Measurements from ENCODE around the gene IL16.

Gene IL16

DNA sequence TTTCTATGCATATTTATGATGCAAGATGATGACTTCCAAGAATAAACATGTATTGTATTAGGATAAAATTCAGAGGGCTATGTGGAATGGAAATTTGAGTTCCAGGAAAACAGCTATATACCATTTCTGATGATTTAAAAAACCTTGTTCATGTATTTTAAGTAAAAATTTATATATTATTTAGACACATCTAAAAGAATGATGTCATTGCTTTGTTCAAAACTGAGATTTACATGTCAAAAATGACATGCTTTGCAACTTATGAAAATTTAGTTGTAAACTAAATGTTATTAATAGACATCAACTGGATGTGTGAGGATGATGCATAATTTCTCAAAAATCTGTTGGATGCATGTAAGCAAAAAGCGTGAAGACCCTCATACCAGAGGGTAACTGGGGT lies 125.0 kb downstream of the IL16 start:
- no peak for DNase-seq

DNA sequence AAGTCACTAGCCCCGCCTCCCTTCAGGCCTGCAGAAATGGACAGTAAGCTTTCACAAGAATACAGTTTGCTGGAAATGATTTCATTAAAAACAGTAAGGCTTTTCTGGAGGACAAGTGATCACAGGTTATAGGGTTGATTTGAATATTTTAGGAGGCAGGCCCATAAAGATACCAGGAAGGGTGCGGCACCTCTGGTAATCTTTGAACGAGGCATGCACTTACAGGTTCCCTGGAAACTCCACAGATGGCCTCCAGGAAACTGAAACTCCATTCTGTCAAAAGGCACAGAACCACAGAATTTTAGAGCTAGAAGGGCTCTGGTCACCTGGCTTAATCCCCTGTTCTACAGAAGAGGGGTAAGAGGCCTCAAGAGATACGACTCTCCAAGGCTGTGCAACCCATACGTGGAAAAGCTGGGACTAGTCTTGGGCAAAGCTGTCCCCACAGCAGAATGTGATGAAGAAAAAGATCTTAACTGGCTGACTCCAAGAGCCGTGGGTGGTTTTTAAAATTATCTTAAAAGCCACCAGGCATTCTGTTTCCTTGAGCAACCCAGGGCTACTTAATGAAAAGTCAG lies 126.1 kb downstream of the IL16 start:
- DNase-seq, result no peak

DNA sequence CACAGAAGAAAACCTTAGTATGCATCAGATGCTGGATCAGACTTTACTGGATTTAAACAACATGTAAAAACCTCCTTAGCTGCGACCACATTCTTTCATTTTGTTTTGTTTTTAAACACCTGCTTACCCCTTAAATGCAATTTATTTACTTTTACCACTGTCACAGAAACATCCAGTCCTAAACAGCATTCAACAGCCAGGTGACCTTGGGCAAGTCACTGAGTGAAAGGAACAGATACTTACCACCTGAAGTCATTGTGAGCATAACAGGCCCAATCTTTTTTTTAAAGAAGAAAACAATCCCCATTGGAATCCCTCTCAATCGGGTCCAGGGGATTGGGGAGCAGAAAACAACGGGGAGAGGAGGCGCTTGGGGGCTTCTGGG lies 126.9 kb downstream of the IL16 start:
- no peak for DNase-seq

DNA sequence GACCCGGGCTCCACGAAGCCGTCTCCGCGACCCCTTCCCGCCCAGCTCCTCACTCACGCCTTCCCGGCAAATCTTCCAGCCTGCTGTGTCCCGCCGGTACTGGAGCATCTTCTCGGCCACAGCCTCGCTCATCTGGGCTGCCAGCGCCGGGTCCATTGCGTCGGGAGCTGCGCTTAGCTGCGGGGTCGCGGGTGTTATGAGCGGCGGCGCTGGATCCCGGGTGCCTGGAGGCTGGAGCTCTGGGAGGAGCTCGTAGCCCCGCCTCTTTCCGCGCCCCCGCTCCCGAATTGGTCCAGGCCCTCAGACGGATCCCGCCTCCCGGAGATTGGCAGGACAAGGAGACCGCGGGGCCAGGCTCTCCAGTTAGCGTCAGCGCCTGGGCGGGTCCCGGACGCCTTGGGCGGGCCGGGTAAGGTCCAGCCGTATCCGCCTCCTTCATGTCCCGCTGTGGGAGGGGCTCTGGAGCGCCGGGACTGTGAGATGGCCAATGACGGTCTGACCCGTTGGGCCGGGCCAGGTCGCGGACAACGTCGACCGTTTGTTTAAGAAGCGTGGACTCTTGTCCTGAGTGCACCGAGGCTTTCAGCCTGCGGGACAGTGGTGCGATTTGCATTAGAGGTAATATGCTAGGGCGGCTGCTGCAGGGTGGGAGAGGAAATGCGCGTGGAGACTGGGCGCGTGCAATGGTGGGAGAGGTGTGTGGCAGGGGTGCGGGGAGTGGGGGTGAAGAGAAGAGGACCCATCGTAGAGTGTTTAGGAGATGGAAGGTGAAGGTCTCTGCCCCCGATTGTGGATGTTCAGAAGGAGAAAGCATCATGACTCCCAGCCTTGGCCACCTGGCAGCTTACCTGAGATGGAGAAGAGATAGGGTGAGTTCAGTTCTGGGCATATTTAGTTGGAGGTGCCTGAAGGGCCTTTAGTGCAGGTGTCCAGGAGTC lies 127.5 kb downstream of the IL16 start, which contains the start of gene STARD5:
TSS of gene STARD5 (minus strand) at position 198 of the 938 bp plus-strand sequence. CDS start at position 156, 42 bp downstream.
- peak; percentile 99 for DNase-seq

DNA sequence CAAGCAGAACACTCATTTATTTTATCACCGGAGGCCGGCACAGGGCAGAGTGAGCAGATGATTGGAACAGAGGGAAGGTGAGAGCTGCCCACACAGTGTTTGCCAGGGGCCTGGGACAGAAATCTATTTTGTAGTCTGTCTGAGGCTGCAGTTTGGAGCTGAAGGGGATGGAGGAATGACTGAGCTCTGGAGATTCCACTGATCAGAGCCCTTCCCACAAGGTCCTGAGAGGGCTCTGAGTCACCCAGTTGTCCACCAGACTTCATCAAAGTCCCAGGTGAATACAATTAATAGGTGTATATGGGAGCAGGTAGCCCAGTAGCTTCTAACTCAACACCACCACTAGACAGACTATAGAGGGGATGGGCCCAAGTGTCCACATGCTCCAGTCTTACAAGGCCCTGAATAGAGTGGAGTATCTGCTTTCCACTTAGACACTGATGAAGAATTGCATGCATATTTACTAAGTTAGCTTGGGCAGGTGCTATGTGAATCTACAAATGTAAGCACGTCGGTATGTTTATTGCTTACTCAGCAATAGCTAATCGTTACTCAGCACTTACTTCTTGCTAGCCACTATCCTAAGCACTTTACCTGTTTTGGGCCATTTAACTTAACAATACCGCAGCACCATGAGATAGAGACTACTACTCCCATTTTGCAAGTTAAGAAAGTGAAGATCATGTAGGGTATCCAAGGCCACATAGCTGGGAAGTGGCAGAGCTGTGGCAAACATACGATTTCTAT lies 130.0 kb downstream of the IL16 start:
- no peak for DNase-seq

DNA sequence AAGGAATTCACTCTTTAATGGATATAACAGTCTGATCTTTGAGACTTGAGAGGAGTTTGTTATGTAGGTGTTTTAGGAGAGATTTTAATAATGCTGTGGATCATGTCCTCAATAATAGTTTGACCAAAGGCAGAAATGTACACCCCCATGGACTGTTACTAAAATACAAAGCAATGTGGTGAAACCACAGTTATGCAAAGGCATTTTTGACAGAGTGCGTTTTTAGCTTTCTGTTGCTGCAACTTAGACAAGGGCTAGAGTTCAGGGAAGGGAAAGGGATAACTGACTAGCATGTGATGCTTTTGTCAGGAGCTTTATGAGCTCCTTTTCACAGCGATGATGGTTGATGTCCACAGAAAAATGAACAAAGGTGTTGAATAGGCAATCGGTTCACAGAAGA lies 130.8 kb downstream of the IL16 start:
- DNase-seq, result peak; percentile 93

DNA sequence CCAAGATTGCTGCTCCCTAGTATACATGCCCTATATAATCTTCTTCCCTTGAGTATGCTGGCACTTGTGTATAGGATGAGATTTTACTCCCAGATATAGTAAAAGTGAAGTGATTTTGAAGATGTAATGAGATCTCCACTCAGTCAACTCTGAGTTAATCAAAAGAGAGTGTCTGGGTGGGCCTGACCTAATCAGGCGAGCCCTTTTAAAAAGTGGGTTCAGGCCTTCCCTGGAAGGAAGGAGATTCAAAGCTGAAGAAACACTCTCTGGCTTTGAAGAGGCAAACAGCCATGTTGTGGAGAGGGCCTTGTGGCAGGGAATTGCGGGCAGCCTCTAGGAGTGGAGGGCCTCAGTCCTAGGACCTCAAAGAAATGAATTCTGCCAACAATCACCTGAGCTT lies 132.8 kb downstream of the IL16 start:
- no peak for DNase-seq

DNA sequence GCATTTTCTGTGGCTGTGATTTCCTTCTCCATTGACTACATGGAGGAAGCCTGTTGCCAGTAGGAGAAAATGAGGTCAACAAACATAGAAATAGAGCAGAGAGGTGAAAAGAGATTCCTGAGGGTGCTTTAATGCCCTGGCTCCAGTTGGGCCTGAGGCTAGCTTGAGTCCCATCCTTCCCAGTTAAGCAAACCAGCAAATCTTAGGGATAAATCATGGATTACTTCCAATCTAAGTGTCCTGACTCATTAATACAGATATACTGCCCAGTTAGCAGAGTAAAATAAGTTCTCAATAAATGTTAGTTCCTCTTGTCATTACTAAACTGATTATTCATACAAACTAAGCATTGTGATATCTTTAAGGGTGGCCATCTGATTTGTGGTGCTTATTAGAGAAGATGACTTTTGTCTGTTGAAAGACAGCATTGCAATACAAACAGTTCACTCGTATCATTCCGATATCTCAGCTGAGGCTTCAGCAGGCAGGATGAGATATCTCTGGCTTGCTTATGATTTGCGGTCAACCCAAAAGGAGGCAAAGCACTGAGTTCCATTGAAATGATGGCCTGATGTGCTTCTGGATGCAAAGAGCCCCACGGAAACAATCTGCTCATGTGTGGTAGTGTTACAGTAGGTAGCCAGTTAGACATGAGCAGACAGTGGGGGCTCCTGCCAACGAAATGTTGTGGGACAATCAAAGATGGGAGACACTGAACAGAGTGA lies 133.8 kb downstream of the IL16 start:
- DNase-seq, result no peak

DNA sequence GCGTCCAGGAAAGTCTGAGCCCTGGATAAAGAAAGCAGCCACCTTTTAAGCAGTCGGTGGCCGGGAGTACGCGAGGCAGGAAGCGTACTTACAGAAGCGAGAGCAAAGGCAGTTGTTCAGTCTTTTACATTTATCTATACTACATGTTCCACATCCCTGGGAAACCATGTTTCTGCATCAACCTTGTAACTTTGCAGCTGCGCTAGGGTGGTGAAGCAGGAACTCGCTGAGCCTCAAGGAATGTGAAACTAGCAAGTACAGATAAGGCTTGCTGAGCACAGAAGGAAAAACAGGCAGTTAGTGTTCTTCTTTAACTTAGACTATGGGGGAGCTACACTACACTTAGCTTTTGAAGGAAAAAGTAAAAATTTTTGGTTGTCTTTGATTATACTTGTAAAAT lies 134.5 kb downstream of the IL16 start:
- peak; percentile 70 for DNase-seq

DNA sequence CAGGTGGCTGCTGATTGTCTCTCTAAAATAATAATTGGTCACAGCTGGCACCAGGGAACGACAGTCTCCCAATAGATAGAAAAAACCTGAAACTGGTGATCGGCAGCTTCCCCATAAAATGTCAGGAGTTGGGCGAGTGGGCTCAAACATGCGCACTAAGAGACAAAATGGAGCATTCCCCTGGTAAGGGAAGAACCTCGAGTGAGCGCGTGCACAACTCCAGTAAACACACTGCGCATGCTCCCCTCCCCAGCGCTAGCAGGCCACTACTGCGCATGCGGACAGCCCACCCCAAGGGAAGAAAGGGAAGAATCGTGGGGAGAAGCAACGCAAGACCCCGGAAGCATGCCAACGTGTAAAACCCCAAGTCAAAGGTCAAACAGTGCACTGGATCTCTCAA lies 134.9 kb downstream of the IL16 start:
- DNase-seq, result no peak

DNA sequence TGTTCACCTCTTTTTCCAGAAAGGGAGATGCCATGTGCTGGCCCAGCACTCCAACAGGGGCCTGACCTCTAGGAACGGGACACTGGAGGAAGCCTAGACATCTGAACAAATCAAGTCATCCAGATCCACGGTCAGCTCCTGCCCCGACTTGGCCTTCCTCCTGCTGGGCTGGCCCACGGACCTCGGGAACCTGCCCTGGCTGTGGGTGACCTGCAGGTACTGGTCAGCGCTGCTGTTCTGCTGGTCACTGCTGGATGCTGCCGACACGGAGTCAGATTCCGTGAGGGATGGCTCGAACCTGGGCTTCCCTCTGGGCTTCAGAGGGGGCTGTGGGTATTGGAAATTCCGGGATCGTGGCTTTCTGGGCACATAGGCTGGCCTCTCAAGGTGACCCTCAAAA lies 135.6 kb downstream of the IL16 start:
- no peak for DNase-seq

DNA sequence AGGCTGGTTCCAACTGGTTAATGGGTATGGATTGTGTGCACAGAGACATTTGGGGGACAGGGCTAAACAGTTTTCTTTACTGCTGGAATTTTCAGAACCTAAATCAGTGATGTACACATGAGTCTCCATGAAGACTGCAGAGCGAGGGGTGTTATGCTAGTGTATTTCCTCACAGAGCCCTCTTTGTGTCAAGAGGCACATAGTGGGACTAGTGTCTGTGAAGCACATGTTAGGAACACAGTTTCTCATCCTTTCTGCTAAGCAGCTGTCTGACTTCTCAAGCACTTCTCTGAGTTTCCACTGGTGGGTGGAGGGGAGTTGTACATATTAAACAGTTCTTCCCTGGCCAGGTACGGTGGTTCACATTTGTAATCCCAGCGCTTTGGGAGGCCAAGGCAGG lies 136.7 kb downstream of the IL16 start:
- no peak for DNase-seq

DNA sequence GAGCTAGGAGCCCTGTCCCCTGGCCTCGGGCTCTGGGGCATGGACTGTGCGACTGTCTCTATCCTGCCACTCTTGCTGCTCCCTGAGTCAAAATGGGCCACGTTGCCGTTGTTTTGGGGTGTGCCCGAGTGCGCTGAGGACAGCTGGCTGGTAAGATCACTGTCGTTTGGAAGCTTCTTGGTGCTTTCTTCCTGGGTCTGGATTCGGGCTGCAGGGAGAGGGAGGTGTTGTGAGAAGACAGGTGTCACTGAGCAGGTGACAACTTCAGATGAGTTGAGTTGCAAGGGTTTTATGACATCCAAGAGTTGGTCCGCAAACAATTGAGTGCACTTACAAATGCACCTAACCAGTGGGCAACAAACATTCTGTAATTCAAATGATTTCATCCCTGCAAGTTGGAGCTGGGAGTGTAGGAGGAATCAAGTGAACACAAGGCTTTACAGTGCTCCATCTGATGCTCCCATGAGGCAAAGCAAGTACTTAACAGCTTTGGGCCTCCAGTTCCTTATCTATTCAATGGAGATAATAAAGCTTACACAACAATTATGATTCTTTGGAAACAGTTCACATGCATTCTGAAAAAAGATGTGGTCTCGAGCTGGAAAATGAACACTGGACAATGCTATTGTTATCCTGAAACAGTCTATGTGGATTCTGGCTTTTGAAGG lies 138.2 kb downstream of the IL16 start:
- DNase-seq, result peak; percentile 81

DNA sequence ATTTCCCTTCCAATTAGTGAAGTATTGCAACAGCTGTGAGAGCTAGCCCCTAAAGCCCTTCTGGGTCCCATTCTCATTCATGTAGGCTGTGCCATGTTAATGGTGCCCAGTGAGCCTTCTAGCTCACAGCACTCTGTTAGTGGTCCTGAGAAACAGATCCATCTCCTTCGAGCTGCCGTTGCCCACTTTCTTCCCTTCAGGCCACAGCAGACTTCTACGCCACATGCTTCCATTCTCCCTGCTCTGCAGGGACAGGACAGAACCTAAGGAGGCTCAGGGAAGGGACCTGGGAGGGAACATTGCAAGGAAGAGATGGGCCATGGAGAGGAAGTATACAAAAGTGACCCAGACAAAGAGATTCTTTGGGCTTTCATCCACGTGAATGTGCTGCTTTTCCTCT lies 139.0 kb downstream of the IL16 start:
- no peak for DNase-seq

DNA sequence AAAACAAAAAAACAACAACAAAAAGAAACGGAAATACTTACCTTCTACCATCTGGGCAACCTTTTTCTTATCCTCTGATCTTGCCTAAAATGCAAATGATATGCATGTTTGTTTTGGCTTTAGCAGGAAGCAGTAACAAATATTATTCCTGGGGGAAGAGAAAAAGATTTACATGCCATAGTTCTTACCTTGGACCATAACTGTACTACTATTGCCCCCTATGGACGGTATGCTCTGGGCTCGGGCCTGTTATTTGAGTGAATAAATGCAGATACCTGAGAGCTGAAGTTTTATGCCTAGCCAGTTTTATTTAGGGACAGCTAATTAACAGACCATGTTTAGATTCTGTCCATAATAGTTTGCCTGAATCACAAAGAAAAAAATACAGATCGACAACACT lies 139.9 kb downstream of the IL16 start:
- DNase-seq, result peak; percentile 55

DNA sequence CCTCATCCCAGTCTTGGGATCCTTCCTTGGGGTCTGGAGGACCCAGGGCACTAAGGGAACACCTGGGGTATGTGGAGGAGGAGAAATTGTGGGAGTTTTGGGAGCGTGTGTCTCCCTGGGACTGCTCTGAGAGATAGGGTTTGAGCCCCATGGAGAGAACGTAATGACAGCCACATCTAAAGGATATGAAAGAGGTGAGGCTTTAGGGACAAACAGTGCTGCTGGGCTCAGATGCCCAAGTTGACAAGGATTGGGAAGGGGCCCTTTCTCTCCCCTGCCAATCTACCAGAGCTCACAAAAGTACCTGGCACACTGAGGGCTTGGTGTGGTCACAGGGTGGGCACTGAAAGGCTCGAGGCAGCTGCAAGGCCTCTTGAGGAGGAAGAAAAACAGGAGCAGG lies 140.6 kb downstream of the IL16 start:
- DNase-seq, result no peak

DNA sequence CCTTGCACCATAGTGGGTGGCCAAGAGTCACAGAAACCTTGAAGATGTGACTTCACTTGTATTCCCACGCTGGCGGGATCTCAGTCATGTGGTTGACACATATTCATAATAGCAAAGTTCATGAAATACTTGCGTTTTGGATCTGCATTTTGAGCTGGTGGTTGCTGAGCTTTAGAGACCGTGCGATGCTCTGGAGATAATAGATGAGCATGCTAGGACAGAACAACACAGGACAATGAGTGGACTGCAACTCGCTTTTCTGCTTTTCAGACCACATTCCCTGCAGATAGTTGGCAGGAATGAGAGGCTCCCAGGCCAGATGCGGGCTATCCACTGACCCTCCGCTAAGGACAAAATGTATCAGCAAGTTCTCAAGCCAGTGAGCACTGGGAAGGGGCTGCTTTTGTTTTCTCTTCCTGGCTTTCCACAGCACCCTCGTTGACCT lies 141.1 kb downstream of the IL16 start:
- DNase-seq, result no peak

DNA sequence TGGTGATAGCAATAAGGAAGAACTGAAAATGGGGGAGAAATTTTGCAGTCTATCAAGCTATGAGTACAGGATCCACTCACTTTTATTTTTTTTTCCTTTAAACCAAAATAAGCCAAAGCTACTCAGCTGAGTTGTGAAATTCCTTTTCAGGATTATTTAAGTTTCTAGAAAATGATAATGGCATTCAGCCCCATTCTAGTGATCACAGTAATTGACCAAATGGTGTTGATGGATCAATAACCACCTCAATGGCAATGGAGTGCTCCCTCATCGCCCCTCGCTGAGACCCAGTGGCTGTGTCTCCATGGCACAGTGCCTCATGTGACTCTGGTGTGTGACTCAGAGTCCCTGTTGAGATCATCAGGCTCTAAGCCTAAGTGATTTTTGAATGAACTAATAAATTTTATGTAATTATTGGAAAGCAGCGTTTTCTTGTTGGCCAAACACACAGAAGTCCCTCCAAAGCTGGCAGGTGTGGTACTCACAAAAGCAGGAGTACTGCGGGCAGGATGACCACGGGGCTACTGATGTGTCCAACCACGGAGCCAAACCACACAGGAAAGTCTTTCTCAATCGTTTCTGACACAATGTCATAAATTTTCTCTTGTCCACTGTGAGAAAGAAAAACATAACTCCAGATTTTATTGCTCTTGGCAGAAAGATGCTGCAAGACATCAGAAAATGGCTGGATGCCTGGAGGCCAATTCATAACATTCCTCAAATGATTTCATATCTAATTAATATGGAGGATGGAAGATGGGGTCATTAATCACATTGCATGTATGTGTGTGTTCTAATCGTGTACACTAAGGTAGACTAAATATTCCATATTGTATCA lies 141.7 kb downstream of the IL16 start:
- peak; percentile 98 for DNase-seq

DNA sequence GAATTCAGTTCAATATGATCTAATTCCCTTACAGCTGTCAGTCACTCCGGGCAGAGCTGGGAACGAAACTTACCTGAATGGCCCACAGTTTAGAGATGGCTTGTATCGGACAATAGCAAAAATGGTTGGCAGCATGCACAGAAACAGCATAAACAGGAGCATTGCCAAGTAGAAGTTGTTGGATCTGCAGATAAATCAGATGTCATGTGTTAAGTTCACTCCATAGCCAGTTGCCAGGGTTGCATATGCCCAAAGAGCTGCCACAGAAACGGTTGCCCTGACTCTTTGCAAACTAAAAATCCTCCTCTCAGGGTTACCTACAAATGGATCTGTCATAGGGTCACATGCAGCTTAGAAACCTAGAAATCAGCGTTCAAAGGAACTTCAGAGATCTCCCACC lies 142.6 kb downstream of the IL16 start:
- DNase-seq, result no peak

DNA sequence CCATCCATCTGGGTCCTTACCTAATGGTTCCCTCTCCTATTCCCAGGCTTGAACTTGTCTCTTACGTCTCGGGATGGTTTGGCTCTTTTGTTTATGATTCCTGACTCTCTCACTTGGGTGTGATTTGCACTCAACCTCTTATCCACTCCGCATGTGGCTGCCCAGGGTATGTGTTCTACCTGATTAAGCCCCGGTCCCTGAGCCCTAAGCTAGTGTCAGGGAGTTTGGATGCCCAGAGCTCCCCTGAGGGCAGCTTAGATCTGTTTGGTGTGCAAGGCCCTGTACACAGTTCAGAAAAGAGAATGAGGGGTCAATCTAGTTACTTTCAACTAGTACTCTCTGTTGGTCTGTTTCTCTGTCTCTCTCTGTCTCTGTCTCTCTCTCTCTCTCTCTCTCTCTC lies 143.2 kb downstream of the IL16 start:
- DNase-seq, result no peak

DNA sequence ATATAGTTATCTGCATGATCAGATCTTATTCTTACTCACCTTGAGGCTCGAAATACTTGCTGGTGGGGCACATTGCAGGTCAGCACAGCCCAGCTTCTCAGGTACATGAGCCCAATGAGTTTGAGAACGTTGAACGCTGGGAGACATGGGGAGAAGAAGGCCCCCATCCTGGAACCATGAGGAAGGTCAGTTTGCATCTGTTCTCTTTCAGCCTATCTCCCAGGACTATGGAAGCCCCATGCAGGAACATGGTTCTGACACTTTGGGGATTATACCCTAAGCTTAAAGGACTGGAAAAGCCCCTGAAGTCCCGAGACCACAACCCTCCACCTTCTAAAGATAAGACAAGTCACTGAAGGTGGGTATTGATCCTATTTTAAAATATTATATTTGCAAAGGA lies 144.7 kb downstream of the IL16 start:
- no peak for DNase-seq

DNA sequence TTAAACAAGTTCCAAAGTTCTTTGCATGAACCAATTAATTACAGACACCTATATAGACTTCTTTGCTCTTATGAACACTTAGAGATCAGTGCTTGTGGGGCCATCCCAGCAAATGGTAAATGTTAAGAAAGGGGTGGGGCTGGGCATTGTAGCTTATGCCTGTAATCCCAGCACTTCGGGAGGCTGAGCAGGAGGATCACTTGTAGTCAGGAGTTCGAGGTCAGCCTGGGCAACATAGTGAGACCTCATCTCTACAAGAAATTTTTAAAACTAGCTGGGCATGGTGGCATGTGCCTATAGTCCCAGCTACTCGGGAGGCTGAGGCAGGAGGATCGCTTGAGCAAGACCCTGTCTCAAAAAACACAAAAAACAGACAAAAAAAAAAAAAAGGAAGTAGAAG lies 146.7 kb downstream of the IL16 start:
- DNase-seq, result no peak
